ENCODE data around the gene ADAM22.

ADAM22 gene

GRCh38 chr7:88176190-88176589 lies 242.1 kb downstream of the ADAM22 start:
- DNase-seq, result no peak

- no peak for DNase-seq
These were observed 249.0 kb downstream of the ADAM22 start for GRCh38 chr7:88183051-88183450.

- no peak for DNase-seq
These were observed 250.8 kb downstream of the ADAM22 start for GRCh38 chr7:88184848-88185304.

- DNase-seq, result no peak
These were observed 251.6 kb downstream of the ADAM22 start for GRCh38 chr7:88185650-88186049.

- DNase-seq, result no peak
These were observed 257.9 kb downstream of the ADAM22 start for GRCh38 chr7:88191911-88192310.

GRCh38 chr7:88200261-88200660 lies 266.2 kb downstream of the ADAM22 start:
- DNase-seq, result no peak

- no peak for DNase-seq
These were observed 266.7 kb downstream of the ADAM22 start for GRCh38 chr7:88200789-88201188.

- DNase-seq, result no peak
These were observed 267.3 kb downstream of the ADAM22 start for GRCh38 chr7:88201305-88201704.

GRCh38 chr7:88202278-88202677 lies 268.2 kb downstream of the ADAM22 start:
- no peak for DNase-seq

- DNase-seq, result no peak
These were observed 268.7 kb downstream of the ADAM22 start for GRCh38 chr7:88202799-88203198.

- DNase-seq, result no peak
These were observed 269.4 kb downstream of the ADAM22 start for GRCh38 chr7:88203401-88203800.

- no peak for DNase-seq
These were observed 270.6 kb downstream of the ADAM22 start for GRCh38 chr7:88204525-88205110.

- no peak for DNase-seq
These were observed 271.1 kb downstream of the ADAM22 start for GRCh38 chr7:88205179-88205578.

- DNase-seq, result no peak
These were observed 272.2 kb downstream of the ADAM22 start for GRCh38 chr7:88206254-88206653.

- no peak for DNase-seq
These were observed 274.5 kb downstream of the ADAM22 start for GRCh38 chr7:88208521-88208920.

GRCh38 chr7:88212918-88213317 lies 278.9 kb downstream of the ADAM22 start:
- no peak for DNase-seq

GRCh38 chr7:88214456-88214855 lies 280.4 kb downstream of the ADAM22 start:
- DNase-seq, result no peak

- no peak for DNase-seq
These were observed 281.2 kb downstream of the ADAM22 start for GRCh38 chr7:88215295-88215694.

- DNase-seq, result no peak
These were observed 282.2 kb downstream of the ADAM22 start for GRCh38 chr7:88216276-88216675.

GRCh38 chr7:88217675-88218428 lies 283.8 kb downstream of the ADAM22 start:
- no peak for DNase-seq

GRCh38 chr7:88218429-88218745 lies 284.3 kb downstream of the ADAM22 start:
- DNase-seq, result no peak

- no peak for DNase-seq
These were observed 285.0 kb downstream of the ADAM22 start for GRCh38 chr7:88218836-88219605.

- peak; percentile 93 for DNase-seq
These were observed 286.0 kb downstream of the ADAM22 start, which contains the start of gene SRI for GRCh38 chr7:88219781-88220747. TSS of gene SRI (minus strand) at chr7:88220038. CDS start at chr7:88220026, 12 bp downstream.

All from activated naive CD4-positive, alpha-beta T cell treated with anti-CD3 and anti-CD28 coated beads, Interleukin-2, amount 50 U/mL, for 16 hours (primary cell).